Kidney (tissue), 14 donors: Measurements from ENCODE around the gene ARHGEF7. TPM values are rescaled to one million over a fixed set of nuclear protein-coding genes. Genes with fewer than 3 reads are reported as not detected.

ENCODE experiments used
- DNase-seq, 5 donors: peaks; one replicate each; pipeline ENCODE4 v3.0.0-alpha.2; 2013 to 2020
- FAIRE-seq: peaks from 2 replicates; lab custom pipeline; 2012; peaks lifted over from hg19 to GRCh38; lab: Jason Lieb, UNC
- H3K27ac ChIP-seq, 2 donors: one replicate each; pipeline ENCODE4 v1.7.0; 2013; ENCODE audit warnings: low read depth in 2 of 2, low read length in 2 of 2, inconsistent platforms in 1 of 2
- H3K27me3 ChIP-seq: one replicate; pipeline ENCODE4 v1.7.1; 2013; ENCODE audit warnings: low read length, inconsistent platforms; ENCODE audit not compliant: control insufficient read depth, insufficient read depth
- H3K36me3 ChIP-seq, 3 donors: one replicate each; pipeline versions ENCODE4 v1.7.0 to v1.7.1; 2013; ENCODE audit warnings: low read length in 3 of 3, control low read depth in 1 of 3, inconsistent platforms in 1 of 3; ENCODE audit not compliant: insufficient read depth in 3 of 3, control insufficient read depth in 2 of 3
- H3K4me1 ChIP-seq, 3 donors: one replicate each; pipeline versions ENCODE4 v1.7.0 to v1.7.1; 2013; ENCODE audit warnings: low read length in 3 of 3, inconsistent platforms in 1 of 3, low read depth in 1 of 3; ENCODE audit not compliant: control insufficient read depth in 2 of 3, insufficient read depth in 2 of 3
- H3K4me3 ChIP-seq, 3 donors: one replicate each; pipeline versions ENCODE4 v1.7.0 to v1.8.1; 2013; ENCODE audit warnings: low read length in 3 of 3, control low read depth in 1 of 3, inconsistent platforms in 1 of 3
- H3K9ac ChIP-seq, 3 donors: one replicate each; pipeline versions ENCODE4 v1.7.0 to v1.7.1; 2013; ENCODE audit warnings: low read length in 3 of 3, control low read depth in 1 of 3, inconsistent platforms in 1 of 3
- H3K9me3 ChIP-seq, 3 donors: one replicate each; pipeline versions ENCODE4 v1.7.0 to v1.7.1; 2013; ENCODE audit warnings: low read length in 3 of 3, control low read depth in 1 of 3, inconsistent platforms in 1 of 3; ENCODE audit not compliant: control insufficient read depth in 2 of 3, insufficient read depth in 1 of 3
- intact Hi-C: fragments of 100-400 bp; cut with DNase I; formaldehyde crosslinking; loops from one replicate; pipeline ENCODE4 v1.11.1; 2022
- polyA plus RNA-seq: library from polyadenylated mRNA; stranded (reverse); fragments of 350-450 nt; fragmentation: Illumina TruSeq; extraction: RNeasy Lipid Tissue Mini Kit (QIAGEN cat#74804); gene quantifications from one replicate; pipeline ENCODE4 v1.2.3, GENCODE V29; 2014; ENCODE audit warnings: low read depth, low replicate concordance; ENCODE audit not compliant: insufficient read depth
- total RNA-seq: library from RNA; stranded (reverse); fragmentation: NEBNext Ultra II Directional; extraction: Animal tissue kit (Norgen Biotek cat#: 25700); gene quantifications from one replicate; pipeline ENCODE4 v1.2.1, GENCODE V29; 2021
- TF ChIP-seq, protein P1 (sequence below): IDR thresholded peaks from 3 replicates; pipeline ENCODE4 v1.5.1; 2012; ENCODE audit warnings: mild to moderate bottlenecking, moderate library complexity, borderline replicate concordance; ENCODE audit not compliant: insufficient read depth; ENCODE audit errors: extremely low read depth
- donor health status: control.
- donor health status: control.
- donor health status: control.
- donor health status: control.
- donor health status: control.
- donor health status: DM: yes; HTN: yes; CAD: no.
- donor health status: Normal renal cell carcinoma (clear cell type).

The ARHGEF7 gene
- total and polyA plus RNA-seq, 2 donors from 2014 or later = 17.9 to 56.4 TPM

GRCh38 chr13:111313911-111314425 is 198.9 kb downstream of the ARHGEF7 start:
- FAIRE-seq (no peak), DNase-seq (peak in 1 of 5 donors; percentile 33)
- intact Hi-C loops = no loop called here
- Histone ChIP-seq H3K36me3 (peaks cover 0 to 2% (median 0%) of the 10 kb centered on the region in 3 donors), H3K4me3 (no peak overlapping the region), H3K4me1 (no peaks in the 10 kb centered on the region), H3K9me3 (peaks cover 0 to 5% (median 0%) of the 10 kb centered on the region in 3 donors), H3K27ac (no peak overlapping the region), H3K9ac (no peak overlapping the region), H3K27me3 (no peaks in the 10 kb centered on the region)
- TF ChIP-seq, protein P1, sequence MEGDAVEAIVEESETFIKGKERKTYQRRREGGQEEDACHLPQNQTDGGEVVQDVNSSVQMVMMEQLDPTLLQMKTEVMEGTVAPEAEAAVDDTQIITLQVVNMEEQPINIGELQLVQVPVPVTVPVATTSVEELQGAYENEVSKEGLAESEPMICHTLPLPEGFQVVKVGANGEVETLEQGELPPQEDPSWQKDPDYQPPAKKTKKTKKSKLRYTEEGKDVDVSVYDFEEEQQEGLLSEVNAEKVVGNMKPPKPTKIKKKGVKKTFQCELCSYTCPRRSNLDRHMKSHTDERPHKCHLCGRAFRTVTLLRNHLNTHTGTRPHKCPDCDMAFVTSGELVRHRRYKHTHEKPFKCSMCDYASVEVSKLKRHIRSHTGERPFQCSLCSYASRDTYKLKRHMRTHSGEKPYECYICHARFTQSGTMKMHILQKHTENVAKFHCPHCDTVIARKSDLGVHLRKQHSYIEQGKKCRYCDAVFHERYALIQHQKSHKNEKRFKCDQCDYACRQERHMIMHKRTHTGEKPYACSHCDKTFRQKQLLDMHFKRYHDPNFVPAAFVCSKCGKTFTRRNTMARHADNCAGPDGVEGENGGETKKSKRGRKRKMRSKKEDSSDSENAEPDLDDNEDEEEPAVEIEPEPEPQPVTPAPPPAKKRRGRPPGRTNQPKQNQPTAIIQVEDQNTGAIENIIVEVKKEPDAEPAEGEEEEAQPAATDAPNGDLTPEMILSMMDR = no peak

GRCh38 chr13:111314852-111315251 is 199.7 kb downstream of the ARHGEF7 start:
- TF ChIP-seq, protein P1 = no peak
- Histone ChIP-seq H3K27me3 (no peaks in the 10 kb centered on the region), H3K27ac (no peak overlapping the region), H3K9me3 (peaks cover 0 to 5% (median 0%) of the 10 kb centered on the region in 3 donors), H3K36me3 (peaks cover 0 to 2% (median 0%) of the 10 kb centered on the region in 3 donors), H3K9ac (no peak overlapping the region), H3K4me1 (no peaks in the 10 kb centered on the region), H3K4me3 (no peak overlapping the region)
- intact Hi-C loops = no loop called here
- DNase-seq = no peak
- FAIRE-seq = no peak

DNA sequence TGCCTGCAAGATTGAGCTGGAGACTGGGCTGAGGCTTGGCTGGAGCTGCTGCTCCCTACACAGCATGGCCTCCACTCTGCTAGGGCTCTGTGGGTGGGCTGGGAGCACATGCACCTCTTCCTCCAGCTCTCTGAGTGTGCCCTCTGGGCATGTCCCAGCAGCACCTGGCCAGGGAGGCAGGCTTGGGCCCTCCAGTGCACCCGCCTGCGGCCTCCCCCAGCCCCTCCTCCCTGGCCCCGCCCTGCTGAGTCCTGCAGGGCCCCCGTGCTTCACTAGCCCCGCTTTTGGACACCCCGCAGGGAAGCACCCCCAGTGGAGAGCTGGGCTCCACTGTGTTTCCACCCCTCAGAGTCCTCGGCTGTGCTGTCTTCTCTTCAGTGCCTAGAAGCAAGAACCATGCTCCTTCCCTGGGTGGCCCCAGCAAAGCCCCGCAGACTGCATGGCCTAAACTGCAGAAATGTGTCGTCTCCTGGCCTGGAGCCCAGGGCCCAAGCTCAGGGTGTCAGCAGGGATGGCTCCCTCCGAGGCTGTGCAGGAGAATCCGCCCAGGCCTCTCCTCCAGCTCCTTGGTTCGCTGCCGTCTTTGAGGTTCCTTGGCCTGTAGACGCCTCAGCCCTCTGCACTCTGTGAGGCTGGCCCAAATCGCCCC is 200.4 kb downstream of the ARHGEF7 start:
- no peak overlapping the region for H3K9ac ChIP-seq
- H3K9me3 ChIP-seq = peaks cover 0 to 5% (median 0%) of the 10 kb centered on the region in 3 donors
- FAIRE-seq (no peak), DNase-seq (peak in 1 of 5 donors; percentile 60)
- TF ChIP-seq, protein P1 = no peak
- intact Hi-C loops = no loop called here
- no peak overlapping the region for H3K4me3 ChIP-seq
- H3K36me3 ChIP-seq = no peaks in the 10 kb centered on the region
- no peak overlapping the region for H3K27ac ChIP-seq
- no peaks in the 10 kb centered on the region for H3K27me3 ChIP-seq
- no peaks in the 10 kb centered on the region for H3K4me1 ChIP-seq
